Occipital lobe (tissue), 2 donors: Measurements from ENCODE around the gene PAGE2. TPM values are rescaled to one million over a fixed set of nuclear protein-coding genes. Genes with fewer than 3 reads are reported as not detected.
"Not testable (repeated sequence)": the region's sequence is repeated elsewhere in the genome, so short reads cannot be mapped to it uniquely, and the experiment has no call there.

Experiments
- DNase-seq: peaks from one replicate; lab custom pipeline; 2025; lab: John Stamatoyannopoulos, UW
- total RNA-seq: library from RNA; depleted of rRNA; stranded (reverse); fragments of >200 nt; gene quantifications from one replicate; pipeline ENCODE4 v1.2.3, GENCODE V29; 2014

PAGE2 gene
- total RNA-seq, 1 donor from 2014 or later: not detected

DNA sequence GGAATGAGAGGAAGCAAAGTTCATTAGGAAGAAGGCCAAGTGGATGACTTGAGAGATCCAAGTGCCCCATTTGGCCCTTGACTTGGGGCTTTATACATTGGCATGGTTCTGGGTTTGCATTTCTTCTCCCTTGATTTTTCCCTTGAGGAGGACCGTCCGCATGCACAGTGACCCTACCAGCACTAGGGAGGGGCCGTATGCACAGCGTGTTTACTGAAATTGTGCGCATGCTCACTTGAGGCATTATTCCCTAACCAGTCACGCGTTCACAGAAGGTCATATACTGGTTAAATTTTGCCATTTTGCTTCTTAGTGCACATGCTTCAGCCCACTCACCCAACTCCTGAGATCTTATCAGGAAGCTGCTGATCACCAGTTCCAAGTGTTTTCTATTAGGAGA is 35.1 kb downstream of the PAGE2 start:
- no peak for DNase-seq

DNA sequence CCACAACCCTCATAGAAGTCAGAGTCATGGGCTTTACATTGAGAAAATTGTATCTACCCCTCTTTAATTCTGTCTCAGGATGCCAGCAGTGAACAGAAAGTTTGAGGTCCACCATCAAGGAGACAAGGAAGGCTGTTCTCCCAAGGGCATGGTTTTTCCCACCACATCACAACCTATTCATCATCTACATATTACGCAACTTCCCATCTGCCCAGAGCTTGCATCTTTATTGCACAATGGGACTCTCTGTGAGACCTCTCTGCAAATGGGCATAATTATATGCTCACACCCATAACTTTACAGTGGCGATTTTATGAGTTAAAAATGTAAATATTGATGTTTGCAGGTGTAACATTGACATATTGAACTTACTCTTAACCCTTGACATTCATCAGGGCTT is 38.9 kb downstream of the PAGE2 start:
- DNase-seq: no peak

DNA sequence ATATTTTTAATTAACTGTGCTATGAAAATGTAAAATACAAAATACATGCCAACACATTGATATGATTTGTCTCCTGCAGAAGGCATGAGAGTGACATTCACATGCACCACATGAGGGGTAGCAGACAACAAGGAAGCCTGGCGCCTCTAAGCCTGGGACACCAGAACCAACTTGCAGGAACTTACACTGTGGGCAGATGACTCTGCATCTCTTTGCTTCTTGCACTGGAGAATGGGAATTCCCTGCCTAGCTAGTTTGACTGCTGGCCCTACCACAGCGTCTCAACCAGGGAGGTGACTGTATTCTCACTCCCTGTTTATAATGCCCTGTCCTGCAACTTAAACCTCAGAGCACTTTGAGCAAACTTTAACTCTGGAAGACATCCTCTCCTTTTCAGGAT is 40.5 kb downstream of the PAGE2 start:
- DNase-seq: no peak

DNA sequence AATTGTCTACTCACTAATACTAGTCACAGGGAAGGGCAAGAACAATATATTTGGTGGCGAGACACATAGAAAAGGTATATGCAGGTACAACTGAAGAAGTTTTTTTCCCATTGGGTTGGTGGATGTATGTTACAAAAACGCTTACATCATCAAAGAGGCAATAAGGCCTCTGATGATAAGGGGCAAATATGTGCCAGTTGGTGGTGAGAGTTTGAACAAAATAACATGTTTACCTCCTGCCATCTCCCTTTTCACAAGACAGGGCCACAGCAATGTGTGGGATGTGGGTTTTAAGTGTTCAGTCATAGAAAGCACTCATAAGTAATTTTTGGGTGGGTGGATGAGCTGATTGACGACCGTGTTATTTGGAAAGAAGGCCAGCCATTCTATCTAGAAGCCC is 41.7 kb downstream of the PAGE2 start:
- no peak for DNase-seq

DNA sequence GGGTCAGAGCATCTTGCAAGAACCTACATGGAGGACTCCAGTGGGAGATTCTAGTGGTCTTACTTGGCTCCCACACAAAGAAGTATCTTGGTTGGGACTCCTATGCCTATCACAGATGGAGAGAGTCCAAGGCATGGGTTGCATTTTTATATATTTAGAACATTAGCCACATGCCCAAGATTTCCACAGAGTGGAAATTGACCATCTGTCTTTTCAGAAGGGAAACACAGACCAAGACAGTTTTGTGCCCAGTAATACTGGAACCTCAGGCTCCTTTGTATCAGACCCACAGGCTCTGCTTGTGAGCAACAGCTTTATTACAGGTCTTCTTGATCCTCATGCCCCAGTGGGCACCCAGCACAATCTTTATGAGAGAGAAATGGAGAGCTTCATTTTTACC is 43.6 kb downstream of the PAGE2 start:
- DNase-seq: no peak

DNA sequence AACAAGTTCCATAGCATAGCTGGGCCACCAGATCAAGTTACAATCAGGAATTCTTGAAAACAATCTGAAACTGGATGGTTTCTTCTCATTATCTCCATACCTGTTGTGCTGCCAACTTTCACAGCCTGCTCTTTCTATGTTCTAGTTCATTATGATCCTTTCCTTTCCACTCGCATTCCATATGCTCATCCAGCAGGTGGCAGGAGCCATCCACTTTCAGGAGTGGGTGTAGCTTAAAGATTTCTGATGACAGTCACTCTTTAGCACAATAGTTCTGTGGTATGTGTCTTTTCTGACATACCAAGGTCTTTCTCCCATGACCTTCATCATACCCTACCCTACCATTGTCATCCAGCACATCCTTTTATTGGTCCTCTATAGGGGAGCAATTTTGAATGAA is 46.4 kb downstream of the PAGE2 start:
- peak; percentile 31 for DNase-seq

DNA sequence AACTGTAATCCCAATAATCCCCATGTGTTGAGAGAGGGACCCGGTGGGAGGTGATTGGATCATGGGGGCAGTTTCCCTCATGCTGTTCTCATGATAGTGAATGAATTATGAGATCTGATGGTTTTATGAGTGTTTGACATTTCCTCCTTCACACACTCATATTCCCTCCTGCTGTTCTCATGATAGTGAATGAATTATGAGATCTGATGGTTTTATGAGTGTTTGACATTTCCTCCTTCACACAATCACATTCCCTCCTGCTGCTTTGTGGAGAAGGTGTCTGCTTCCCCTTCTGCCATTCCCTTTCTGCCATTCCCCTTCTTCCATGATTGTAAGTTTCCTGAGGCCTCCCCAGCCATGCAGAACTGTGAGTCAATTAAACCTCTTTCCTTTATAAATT is 52.0 kb downstream of the PAGE2 start:
- DNase-seq: not testable (repeated sequence)

Other genes with a start within 250 kb of the PAGE2 start
- 76.1 TPM for gene TRO, start 168.2 kb upstream of the PAGE2 start, total RNA-seq
- gene PFKFB1, start 94.8 kb upstream of the PAGE2 start, total RNA-seq: not detected
- 1.4 TPM for gene APEX2, start 88.7 kb upstream of the PAGE2 start, total RNA-seq
- gene ALAS2, start 58.0 kb upstream of the PAGE2 start, total RNA-seq: 32.0 TPM
- not detected for gene PAGE2B, start 14.0 kb upstream of the PAGE2 start, total RNA-seq
- not detected for gene PAGE5, start 131.3 kb downstream of the PAGE2 start, total RNA-seq
- gene PAGE3, start 175.9 kb downstream of the PAGE2 start, total RNA-seq: not detected